ENCODE data around the gene KCNH6.
A peak's percentile ranks its signal among the peaks of the same experiment; 100 is the strongest.

Gene KCNH6

DNA sequence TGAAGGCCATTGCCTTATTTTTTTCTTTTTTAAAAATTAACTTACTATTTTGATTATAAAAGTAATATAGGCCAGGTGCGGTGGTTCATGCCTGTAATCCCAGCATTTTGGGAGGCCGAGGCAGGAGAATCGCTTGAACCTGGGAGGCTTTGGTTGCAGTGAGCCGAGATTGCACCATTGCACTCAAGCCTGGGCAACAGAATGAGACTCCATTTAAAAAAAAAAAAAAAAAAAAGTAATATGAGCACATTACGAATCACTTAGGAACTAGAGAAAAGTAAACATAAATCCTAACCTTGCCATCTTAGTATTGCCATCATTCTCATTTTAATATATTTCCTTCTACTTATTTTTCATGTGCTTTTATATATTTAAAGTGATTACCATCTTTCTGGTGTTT lies 64.6 kb downstream of the KCNH6 start:
- no peak overlapping the region for H3K27ac ChIP-seq
- no peak for TF ChIP-seq CTCF (conservative IDR thresholded peaks at IDR 0.05)

- no peak overlapping the region for H3K27ac ChIP-seq
- TF ChIP-seq CTCF (conservative IDR thresholded peaks at IDR 0.05), result no peak
Observed at GRCh38 chr17:63588797-63589196, 65.6 kb downstream of the KCNH6 start.

GRCh38 chr17:63589646-63590045 lies 66.5 kb downstream of the KCNH6 start:
- no peak for TF ChIP-seq CTCF (conservative IDR thresholded peaks at IDR 0.05)
- H3K27ac ChIP-seq, result no peak overlapping the region

DNA sequence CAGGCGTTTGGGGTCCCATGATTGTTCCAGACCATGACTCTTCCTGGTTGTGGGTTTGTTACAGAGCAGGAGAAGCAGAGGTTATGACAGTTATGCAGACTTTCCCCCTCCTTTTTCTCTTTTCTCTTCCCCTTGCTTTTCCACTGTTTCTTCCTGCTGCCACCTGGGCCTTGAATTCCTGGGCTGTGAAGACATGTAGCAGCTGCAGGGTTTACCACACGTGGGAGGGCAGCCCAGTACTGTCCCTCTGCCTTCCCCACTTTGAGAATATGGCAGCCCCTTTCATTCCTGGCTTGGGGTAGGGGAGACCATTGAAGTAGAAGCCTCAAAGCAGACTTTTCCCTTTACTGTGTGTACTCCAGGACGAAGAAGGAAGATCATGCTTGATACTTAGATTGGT lies 69.6 kb downstream of the KCNH6 start:
- H3K27ac ChIP-seq, result peak overlapping the region; percentile 31; the same call in 1 of the 2 replicates
- no peak for TF ChIP-seq CTCF (conservative IDR thresholded peaks at IDR 0.05)

- no peak overlapping the region for H3K27ac ChIP-seq
- TF ChIP-seq CTCF (conservative IDR thresholded peaks at IDR 0.05), result no peak
Observed at GRCh38 chr17:63595132-63595531, 72.0 kb downstream of the KCNH6 start.

Data from VCaP (cell line).